Renal cortical epithelial cell (primary cell): ENCODE measurements around the gene LENG9. TPM values are rescaled to one million over a fixed set of nuclear protein-coding genes. Genes with fewer than 3 reads are reported as not detected.
"Not testable (repeated sequence)": the region's sequence is repeated elsewhere in the genome, so short reads cannot be mapped to it uniquely, and the experiment has no call there.

ENCODE experiments used
- DNase-seq: peaks from one replicate; pipeline ENCODE4 v3.0.0-alpha.2; 2011; ENCODE audit warnings: low read depth
- total RNA-seq: library from RNA; depleted of rRNA; stranded (reverse); fragments of >200 nt; gene quantifications from 2 replicates; pipeline ENCODE4 v1.2.3, GENCODE V29; 2014

The LENG9 gene
- total RNA-seq, 1 donor from 2014 or later, result 7.7 TPM

GRCh38 chr19:54478677-54479266 lies 15.2 kb upstream of the LENG9 start:
- DNase-seq, result peak; percentile 39

GRCh38 chr19:54477650-54478049 lies 14.1 kb upstream of the LENG9 start:
- DNase-seq, result no peak

- DNase-seq, result no peak
These were observed 12.1 kb upstream of the LENG9 start for GRCh38 chr19:54475706-54476105.

GRCh38 chr19:54473892-54474372 lies 10.4 kb upstream of the LENG9 start:
- no peak for DNase-seq

- no peak for DNase-seq
These were observed 9.7 kb upstream of the LENG9 start, which contains the start of gene CDC42EP5 for GRCh38 chr19:54473071-54473891. Gene CDC42EP5, minus strand, starts transcription at chr19:54473296. Its CDS starts 7,749 bp downstream, at chr19:54465547.

- no peak for DNase-seq
These were observed 7.6 kb upstream of the LENG9 start for GRCh38 chr19:54470991-54471782.

GRCh38 chr19:54470276-54470887 lies 6.8 kb upstream of the LENG9 start:
- DNase-seq, result no peak

GRCh38 chr19:54469496-54469934 lies 5.9 kb upstream of the LENG9 start:
- no peak for DNase-seq

GRCh38 chr19:54466110-54466480 lies 2.5 kb upstream of the LENG9 start:
- DNase-seq, result not testable (repeated sequence)

GRCh38 chr19:54465426-54466109 lies 2.0 kb upstream of the LENG9 start:
- DNase-seq, result no peak

GRCh38 chr19:54464630-54465425 lies 1.2 kb upstream of the LENG9 start:
- peak; percentile 68 for DNase-seq

- DNase-seq, result peak; percentile 98
These were observed 559 bp upstream of the LENG9 start for GRCh38 chr19:54464044-54464629.

GRCh38 chr19:54462655-54463530 lies 685 bp downstream of the LENG9 start:
- DNase-seq, result no peak

- DNase-seq, result no peak
These were observed 1.4 kb downstream of the LENG9 start for GRCh38 chr19:54462047-54462654.

- no peak for DNase-seq
These were observed 2.0 kb downstream of the LENG9 start for GRCh38 chr19:54461613-54462012.

GRCh38 chr19:54461210-54461609 lies 2.4 kb downstream of the LENG9 start:
- DNase-seq, result no peak

GRCh38 chr19:54460230-54461005 lies 3.2 kb downstream of the LENG9 start:
- no peak for DNase-seq
